Sigmoid colon (tissue), 4 donors: ENCODE results near the gene TM2D3.

ENCODE experiments used
- EP300 ChIP-seq, 4 donors: sonication (generic); formaldehyde crosslinking; IDR thresholded peaks; one replicate each; pipeline ENCODE4 v1.6.1; 2017; ENCODE audit warnings: antibody characterized with exemption in 4 of 4
- POLR2A ChIP-seq, 2 donors: fragments of 450-650 bp; IDR thresholded peaks; one replicate each; pipeline ENCODE4 v1.6.1; 2016; ENCODE audit warnings: antibody characterized with exemption in 2 of 2, mild to moderate bottlenecking in 2 of 2, moderate library complexity in 2 of 2
- POLR2AphosphoS5 ChIP-seq, 4 donors: sonication (generic); formaldehyde crosslinking; IDR thresholded peaks; one replicate each; pipeline ENCODE4 v1.6.1; 2017; ENCODE audit warnings: antibody characterized with exemption in 4 of 4
- TF ChIP-seq, protein P1 (sequence below), 4 experiments: fragments of 450-650 bp in 3 of 4; fragments of 200-600 bp in 1 of 4; IDR thresholded peaks; one replicate each; pipeline ENCODE4 v1.5.1; 2016 to 2019; ENCODE audit warnings: antibody characterized with exemption in 4 of 4, mild to moderate bottlenecking in 3 of 4, moderate library complexity in 2 of 4

DNA sequence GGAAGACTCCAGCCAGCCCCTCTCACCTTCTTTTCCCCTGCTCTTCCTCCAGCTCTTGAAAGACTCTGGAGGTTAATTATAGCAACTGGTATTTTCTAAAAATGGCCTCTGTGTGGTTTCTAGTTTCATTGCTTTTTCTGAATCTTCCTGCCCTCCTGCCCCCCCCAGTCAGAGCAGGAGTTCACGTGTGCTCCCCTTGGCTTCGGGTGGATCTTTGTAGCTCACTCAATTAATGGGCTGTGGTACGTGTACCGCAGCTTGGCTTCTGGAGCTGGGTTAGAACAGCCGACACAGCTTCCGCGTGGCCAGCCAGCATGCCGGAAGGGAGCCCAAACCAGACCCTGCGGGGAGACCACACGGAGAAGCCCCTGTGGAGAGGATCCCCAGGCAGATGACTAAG, 31.5 kb downstream of the TM2D3 start:
- TF ChIP-seq POLR2AphosphoS5 (IDR thresholded peaks at IDR 0.05) (no peak), EP300 (IDR thresholded peaks at IDR 0.05) (no peak), POLR2A (IDR thresholded peaks at IDR 0.05) (no peak)
- TF ChIP-seq, protein P1, sequence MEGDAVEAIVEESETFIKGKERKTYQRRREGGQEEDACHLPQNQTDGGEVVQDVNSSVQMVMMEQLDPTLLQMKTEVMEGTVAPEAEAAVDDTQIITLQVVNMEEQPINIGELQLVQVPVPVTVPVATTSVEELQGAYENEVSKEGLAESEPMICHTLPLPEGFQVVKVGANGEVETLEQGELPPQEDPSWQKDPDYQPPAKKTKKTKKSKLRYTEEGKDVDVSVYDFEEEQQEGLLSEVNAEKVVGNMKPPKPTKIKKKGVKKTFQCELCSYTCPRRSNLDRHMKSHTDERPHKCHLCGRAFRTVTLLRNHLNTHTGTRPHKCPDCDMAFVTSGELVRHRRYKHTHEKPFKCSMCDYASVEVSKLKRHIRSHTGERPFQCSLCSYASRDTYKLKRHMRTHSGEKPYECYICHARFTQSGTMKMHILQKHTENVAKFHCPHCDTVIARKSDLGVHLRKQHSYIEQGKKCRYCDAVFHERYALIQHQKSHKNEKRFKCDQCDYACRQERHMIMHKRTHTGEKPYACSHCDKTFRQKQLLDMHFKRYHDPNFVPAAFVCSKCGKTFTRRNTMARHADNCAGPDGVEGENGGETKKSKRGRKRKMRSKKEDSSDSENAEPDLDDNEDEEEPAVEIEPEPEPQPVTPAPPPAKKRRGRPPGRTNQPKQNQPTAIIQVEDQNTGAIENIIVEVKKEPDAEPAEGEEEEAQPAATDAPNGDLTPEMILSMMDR (IDR thresholded peaks at IDR 0.05), result no peak
